Effector memory CD8-positive, alpha-beta T cell (primary cell): ENCODE measurements around the gene SLC2A13.

ENCODE experiments used
- ATAC-seq: fragments of 150-1000 bp; cut with Tn5 transposase; replicated peaks from 2 replicates; pipeline ENCODE4 v1.10.0; 2021; ENCODE audit warnings: mild to moderate bottlenecking, moderate library complexity
- DNase-seq, 3 experiments: peaks; one replicate each; pipeline ENCODE4 v3.0.0; 2021
- H3K27ac Mint-ChIP-seq, 2 donors: one replicate each; pipeline ENCODE4 v1.8.0; 2022; ENCODE audit warnings: mild to moderate bottlenecking in 2 of 2, mixed read lengths in 2 of 2, moderate library complexity in 2 of 2
- H3K27me3 Mint-ChIP-seq, 2 donors: one replicate each; pipeline ENCODE4 v1.8.0; 2022; ENCODE audit warnings: mixed read lengths in 2 of 2
- H3K36me3 Mint-ChIP-seq: one replicate; pipeline ENCODE4 v1.8.0; 2022; ENCODE audit warnings: mild to moderate bottlenecking, moderate library complexity, mixed read lengths; ENCODE audit not compliant: insufficient read depth
- H3K4me1 Mint-ChIP-seq, 2 donors: one replicate each; pipeline ENCODE4 v1.8.0; 2022; ENCODE audit warnings: low read depth in 2 of 2, mixed read lengths in 2 of 2
- H3K4me3 Mint-ChIP-seq, 2 donors: one replicate each; pipeline ENCODE4 v1.8.0; 2022; ENCODE audit warnings: mild to moderate bottlenecking in 2 of 2, mixed read lengths in 2 of 2, moderate library complexity in 2 of 2
- H3K9me3 Mint-ChIP-seq, 2 donors: one replicate each; pipeline ENCODE4 v1.8.0; 2022; ENCODE audit warnings: mixed read lengths in 2 of 2

SLC2A13 gene

GRCh38 chr12:40123496-40123895, 17.6 kb upstream of the SLC2A13 start:
- Mint-ChIP-seq H3K27ac (no peak overlapping the region), H3K36me3 (no peaks in the 10 kb centered on the region), H3K4me3 (no peak overlapping the region), H3K4me1 (no peaks in the 10 kb centered on the region), H3K27me3 (no peaks in the 10 kb centered on the region), H3K9me3 (no peaks in the 10 kb centered on the region)
- ATAC-seq (no peak), DNase-seq (no peak)

- Mint-ChIP-seq H3K4me1 (no peaks in the 10 kb centered on the region), H3K27ac (no peak overlapping the region), H3K4me3 (no peak overlapping the region), H3K36me3 (no peaks in the 10 kb centered on the region), H3K9me3 (no peaks in the 10 kb centered on the region), H3K27me3 (no peaks in the 10 kb centered on the region)
- ATAC-seq (no peak), DNase-seq (no peak)
Measured at GRCh38 chr12:40122842-40123241, 17.0 kb upstream of the SLC2A13 start.

- DNase-seq (no peak), ATAC-seq (no peak)
- Mint-ChIP-seq H3K36me3 (no peaks in the 10 kb centered on the region), H3K4me1 (peaks cover 0 to 3% of the 10 kb centered on the region in 2 donors), H3K27ac (no peak overlapping the region), H3K9me3 (no peaks in the 10 kb centered on the region), H3K27me3 (no peaks in the 10 kb centered on the region), H3K4me3 (peak overlapping the region in 1 of 2 donors; percentile 2)
Measured at GRCh38 chr12:40117818-40118217, 11.9 kb upstream of the SLC2A13 start.

GRCh38 chr12:40110586-40110985, 4.7 kb upstream of the SLC2A13 start:
- no peak for DNase-seq
- no peak overlapping the region for H3K4me3 Mint-ChIP-seq

GRCh38 chr12:40107803-40108620, 2.1 kb upstream of the SLC2A13 start:
- no peak for ATAC-seq
- H3K36me3 Mint-ChIP-seq, result peaks cover 26% of the 10 kb centered on the region
- H3K9me3 Mint-ChIP-seq, result no peaks in the 10 kb centered on the region
- no peaks in the 10 kb centered on the region for H3K27me3 Mint-ChIP-seq
- peak overlapping the region; percentile 90 to 99 for H3K4me3 Mint-ChIP-seq
- peaks cover 23 to 29% of the 10 kb centered on the region in 2 donors for H3K4me1 Mint-ChIP-seq
- no peak for DNase-seq
- peak overlapping the region; percentile 77 to 87 for H3K27ac Mint-ChIP-seq

More at GRCh38 chr12:40110586-40110985, 4.7 kb upstream of the SLC2A13 start:
- Mint-ChIP-seq H3K27ac (no peak overlapping the region), H3K4me1 (peaks cover 14 to 17% of the 10 kb centered on the region in 2 donors), H3K9me3 (no peaks in the 10 kb centered on the region), H3K27me3 (no peaks in the 10 kb centered on the region), H3K36me3 (peaks cover 18% of the 10 kb centered on the region)
- ATAC-seq, result no peak

- H3K27me3 Mint-ChIP-seq, result no peaks in the 10 kb centered on the region
- DNase-seq (peak; percentile 88 to 91 (median 89)), ATAC-seq (peak; percentile 47)
- peaks cover 23 to 31% of the 10 kb centered on the region in 2 donors for H3K4me1 Mint-ChIP-seq
- peak overlapping the region; percentile 90 to 99 for H3K4me3 Mint-ChIP-seq
- H3K9me3 Mint-ChIP-seq, result no peaks in the 10 kb centered on the region
- H3K36me3 Mint-ChIP-seq, result peaks cover 26% of the 10 kb centered on the region
- peak overlapping the region; percentile 77 to 87 for H3K27ac Mint-ChIP-seq
Measured at GRCh38 chr12:40107098-40107802, 1.4 kb upstream of the SLC2A13 start.

GRCh38 chr12:40106655-40107054, 774 bp upstream of the SLC2A13 start:
- Mint-ChIP-seq H3K27me3 (no peaks in the 10 kb centered on the region), H3K4me1 (peaks cover 26 to 32% of the 10 kb centered on the region in 2 donors), H3K4me3 (peak overlapping the region; percentile 90 to 99), H3K36me3 (peaks cover 26% of the 10 kb centered on the region), H3K9me3 (no peaks in the 10 kb centered on the region), H3K27ac (peak overlapping the region; percentile 77 to 87)
- ATAC-seq (no peak), DNase-seq (peak in 1 of 3 experiments; percentile 2)

GRCh38 chr12:40106202-40106533, 287 bp upstream of the SLC2A13 start:
- Mint-ChIP-seq H3K4me1 (peaks cover 26 to 37% of the 10 kb centered on the region in 2 donors), H3K4me3 (peak overlapping the region; percentile 90 to 99), H3K27me3 (no peaks in the 10 kb centered on the region), H3K36me3 (peaks cover 26% of the 10 kb centered on the region), H3K27ac (peak overlapping the region; percentile 77 to 87), H3K9me3 (no peaks in the 10 kb centered on the region)
- DNase-seq (no peak), ATAC-seq (no peak)

GRCh38 chr12:40105265-40105514, 691 bp downstream of the SLC2A13 start:
- Mint-ChIP-seq H3K27ac (no peak overlapping the region), H3K27me3 (no peaks in the 10 kb centered on the region), H3K9me3 (no peaks in the 10 kb centered on the region), H3K4me1 (peaks cover 26 to 37% of the 10 kb centered on the region in 2 donors), H3K4me3 (peak overlapping the region; percentile 90 to 99), H3K36me3 (peaks cover 26% of the 10 kb centered on the region)
- DNase-seq, result no peak
- peak; percentile 0 for ATAC-seq

- ATAC-seq (no peak), DNase-seq (no peak)
- Mint-ChIP-seq H3K27ac (peak overlapping the region; percentile 32 to 55), H3K4me3 (peak overlapping the region; percentile 90 to 99), H3K9me3 (no peaks in the 10 kb centered on the region), H3K27me3 (no peaks in the 10 kb centered on the region), H3K36me3 (peaks cover 26% of the 10 kb centered on the region), H3K4me1 (peaks cover 26 to 37% of the 10 kb centered on the region in 2 donors)
Measured at GRCh38 chr12:40104461-40105264, 1.2 kb downstream of the SLC2A13 start.

- no peak overlapping the region for H3K4me3 Mint-ChIP-seq
- no peaks in the 10 kb centered on the region for H3K27me3 Mint-ChIP-seq
- ATAC-seq, result no peak
Measured at GRCh38 chr12:40103043-40103442, 2.8 kb downstream of the SLC2A13 start.

GRCh38 chr12:40101747-40102146, 4.1 kb downstream of the SLC2A13 start:
- Mint-ChIP-seq H3K4me1 (peaks cover 19 to 28% of the 10 kb centered on the region in 2 donors), H3K36me3 (peaks cover 15% of the 10 kb centered on the region), H3K27me3 (no peaks in the 10 kb centered on the region), H3K9me3 (no peaks in the 10 kb centered on the region), H3K4me3 (no peak overlapping the region), H3K27ac (no peak overlapping the region)
- ATAC-seq (no peak), DNase-seq (no peak)

More at GRCh38 chr12:40103043-40103442, 2.8 kb downstream of the SLC2A13 start:
- Mint-ChIP-seq H3K9me3 (no peaks in the 10 kb centered on the region), H3K27ac (no peak overlapping the region), H3K36me3 (peaks cover 26% of the 10 kb centered on the region), H3K4me1 (peaks cover 26 to 37% of the 10 kb centered on the region in 2 donors)
- DNase-seq, result no peak

- peaks cover 2% of the 10 kb centered on the region for H3K36me3 Mint-ChIP-seq
- DNase-seq (no peak), ATAC-seq (no peak)
- H3K9me3 Mint-ChIP-seq, result no peaks in the 10 kb centered on the region
- no peaks in the 10 kb centered on the region for H3K27me3 Mint-ChIP-seq
- peaks cover 9 to 18% of the 10 kb centered on the region in 2 donors for H3K4me1 Mint-ChIP-seq
- H3K4me3 Mint-ChIP-seq, result no peak overlapping the region
- no peak overlapping the region for H3K27ac Mint-ChIP-seq
Measured at GRCh38 chr12:40099423-40099853, 6.4 kb downstream of the SLC2A13 start.
